Thoracic aorta (tissue), 2 donors: Measurements from ENCODE around the gene ACTR1A. TPM values are rescaled to one million over a fixed set of nuclear protein-coding genes. Genes with fewer than 3 reads are reported as not detected.

ENCODE experiments used
- ATAC-seq: fragments of 150-250 bp; one replicate; pipeline ENCODE4 v1.8.0; 2017; ENCODE audit warnings: low read depth; ENCODE audit not compliant: insufficient number of reproducible peaks, low FRiP score
- DNase-seq: peaks from one replicate; pipeline ENCODE4 v3.0.0-alpha.2; 2020; ENCODE audit warnings: low spot score
- H3K27ac ChIP-seq, 2 donors: fragments of 200-600 bp; sonication (generic); 1 replicate in 1 of 2; 2 replicates in 1 of 2; pipeline ENCODE4 v1.5.1; 2016; ENCODE audit warnings: mild to moderate bottlenecking in 2 of 2, moderate library complexity in 2 of 2
- H3K27me3 ChIP-seq: fragments of 200-600 bp; sonication (generic); replicated peaks from 2 replicates; pipeline ENCODE4 v1.6.0; 2016; ENCODE audit warnings: mild to moderate bottlenecking; ENCODE audit not compliant: insufficient read depth
- H3K36me3 ChIP-seq: fragments of 200-600 bp; sonication (generic); one replicate; pipeline ENCODE4 v1.5.1; 2016
- H3K4me1 ChIP-seq, 2 donors: fragments of 200-600 bp; sonication (generic); 1 replicate in 1 of 2; 2 replicates in 1 of 2; pipeline versions ENCODE4 v1.5.1 to v1.6.0; 2016; ENCODE audit warnings: low read depth in 2 of 2, mild to moderate bottlenecking in 1 of 2; ENCODE audit not compliant: control insufficient read depth in 1 of 2
- H3K4me3 ChIP-seq: fragments of 200-600 bp; sonication (generic); 2 replicates; pipeline ENCODE4 v1.5.1; 2016; ENCODE audit warnings: mild to moderate bottlenecking
- H3K9me3 ChIP-seq: fragments of 200-600 bp; sonication (generic); 2 replicates; pipeline ENCODE4 v1.5.1; 2016
- CTCF ChIP-seq: fragments of 200-600 bp; sonication (generic); IDR thresholded peaks from one replicate; pipeline ENCODE4 v1.5.1; 2019; ENCODE audit warnings: antibody characterized with exemption
- total RNA-seq, 2 donors: library from RNA; depleted of rRNA; stranded (reverse); fragments of >200 nt; gene quantifications; one replicate each; pipeline versions ENCODE4 v1.1.0 to v1.2.3, GENCODE V29; 2016

The ACTR1A gene
- total RNA-seq, 2 donors from 2014 or later: 98.0 to 116 TPM

DNA sequence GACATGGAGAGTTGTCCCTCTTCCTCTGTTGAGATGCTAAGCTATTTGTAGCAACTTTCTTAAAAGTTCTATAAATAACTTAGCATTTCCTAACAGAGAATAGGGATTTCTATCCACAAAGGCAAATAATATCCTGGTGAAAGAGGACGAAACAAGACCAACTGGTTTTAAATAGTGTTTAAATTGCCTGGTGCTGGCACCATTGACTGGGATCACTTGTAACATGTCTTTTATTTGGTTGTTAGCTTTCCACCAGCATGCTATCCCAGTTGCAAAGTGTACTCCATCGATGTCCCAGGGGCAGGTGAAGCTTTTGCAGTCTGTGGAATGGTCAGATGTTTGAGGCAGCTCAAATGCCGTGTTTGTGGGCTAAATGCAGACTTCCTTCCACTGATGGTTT lies 5.0 kb upstream of the ACTR1A start:
- TF ChIP-seq CTCF: no peak

DNA sequence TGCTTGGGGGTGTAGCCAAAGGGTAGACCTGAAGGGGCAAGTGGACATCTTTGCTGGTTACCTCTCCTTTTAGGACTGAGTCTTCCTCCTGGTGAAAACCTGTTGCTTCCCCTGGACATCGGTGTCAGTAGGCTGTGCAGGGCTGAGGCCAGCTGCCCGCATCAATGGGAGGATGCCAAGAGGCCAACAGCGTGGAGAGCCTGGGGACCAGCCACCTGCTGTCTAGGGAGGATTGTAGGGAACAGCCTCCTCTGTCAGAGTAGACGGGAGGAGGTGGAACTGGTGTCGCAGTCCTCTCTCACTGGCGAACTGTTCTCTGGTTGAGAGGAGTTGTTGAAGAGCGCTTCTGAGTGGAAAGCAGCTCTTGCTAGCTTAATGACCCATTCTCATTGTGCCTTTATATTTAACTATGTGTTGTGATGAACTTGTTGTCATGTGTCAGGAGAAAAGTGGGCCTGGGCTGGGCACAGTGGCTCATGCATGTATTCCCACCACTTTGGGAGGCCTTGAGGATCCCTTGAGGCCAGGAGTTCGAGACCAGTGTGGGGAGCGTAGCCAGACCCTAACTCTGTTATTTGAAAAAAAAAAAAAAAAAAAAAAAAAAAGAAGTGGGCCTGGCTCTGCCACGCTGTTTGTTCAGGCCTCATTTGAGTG lies 3.1 kb upstream of the ACTR1A start:
- no peak for TF ChIP-seq CTCF
- DNase-seq (no peak), ATAC-seq (no peak)
- H3K4me3 ChIP-seq: peak overlapping the region; percentile 93
- no peaks in the 10 kb centered on the region for H3K27me3 ChIP-seq
- peaks cover 24 to 38% of the 10 kb centered on the region in 2 donors for H3K4me1 ChIP-seq
- H3K9me3 ChIP-seq: no peaks in the 10 kb centered on the region
- peaks cover 9% of the 10 kb centered on the region for H3K36me3 ChIP-seq
- H3K27ac ChIP-seq: no peak overlapping the region

More for the DNA sequence above, 5.0 kb upstream of the ACTR1A start:
- Histone ChIP-seq H3K9me3 (no peaks in the 10 kb centered on the region), H3K4me1 (peaks cover 19 to 29% of the 10 kb centered on the region in 2 donors), H3K27me3 (no peaks in the 10 kb centered on the region), H3K27ac (no peak overlapping the region), H3K36me3 (peaks cover 13% of the 10 kb centered on the region), H3K4me3 (no peak overlapping the region)
- DNase-seq (no peak), ATAC-seq (no peak)

DNA sequence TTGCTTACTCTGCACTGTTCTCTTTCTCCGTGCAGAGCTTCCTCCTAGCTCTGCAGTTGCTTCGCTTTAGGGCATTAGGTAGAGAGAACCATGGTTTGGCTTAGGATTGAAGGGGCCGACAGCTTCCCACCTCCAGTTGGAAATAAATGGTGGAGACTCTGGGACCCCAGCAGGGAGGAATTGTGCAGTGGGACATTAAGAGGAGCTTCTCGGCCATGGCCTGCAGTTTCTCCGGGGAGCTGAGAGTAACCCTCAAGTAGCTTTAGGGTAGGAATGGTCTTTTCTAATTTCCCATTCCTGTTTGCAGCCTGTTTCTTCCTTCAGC lies 2.4 kb upstream of the ACTR1A start:
- H3K9me3 ChIP-seq: no peaks in the 10 kb centered on the region
- ATAC-seq (no peak), DNase-seq (no peak)
- H3K4me3 ChIP-seq: peak overlapping the region; percentile 93
- peak overlapping the region; percentile 55 to 68 for H3K27ac ChIP-seq
- H3K4me1 ChIP-seq: peaks cover 25 to 40% of the 10 kb centered on the region in 2 donors
- H3K27me3 ChIP-seq: no peaks in the 10 kb centered on the region
- peaks cover 9% of the 10 kb centered on the region for H3K36me3 ChIP-seq
- TF ChIP-seq CTCF: no peak

DNA sequence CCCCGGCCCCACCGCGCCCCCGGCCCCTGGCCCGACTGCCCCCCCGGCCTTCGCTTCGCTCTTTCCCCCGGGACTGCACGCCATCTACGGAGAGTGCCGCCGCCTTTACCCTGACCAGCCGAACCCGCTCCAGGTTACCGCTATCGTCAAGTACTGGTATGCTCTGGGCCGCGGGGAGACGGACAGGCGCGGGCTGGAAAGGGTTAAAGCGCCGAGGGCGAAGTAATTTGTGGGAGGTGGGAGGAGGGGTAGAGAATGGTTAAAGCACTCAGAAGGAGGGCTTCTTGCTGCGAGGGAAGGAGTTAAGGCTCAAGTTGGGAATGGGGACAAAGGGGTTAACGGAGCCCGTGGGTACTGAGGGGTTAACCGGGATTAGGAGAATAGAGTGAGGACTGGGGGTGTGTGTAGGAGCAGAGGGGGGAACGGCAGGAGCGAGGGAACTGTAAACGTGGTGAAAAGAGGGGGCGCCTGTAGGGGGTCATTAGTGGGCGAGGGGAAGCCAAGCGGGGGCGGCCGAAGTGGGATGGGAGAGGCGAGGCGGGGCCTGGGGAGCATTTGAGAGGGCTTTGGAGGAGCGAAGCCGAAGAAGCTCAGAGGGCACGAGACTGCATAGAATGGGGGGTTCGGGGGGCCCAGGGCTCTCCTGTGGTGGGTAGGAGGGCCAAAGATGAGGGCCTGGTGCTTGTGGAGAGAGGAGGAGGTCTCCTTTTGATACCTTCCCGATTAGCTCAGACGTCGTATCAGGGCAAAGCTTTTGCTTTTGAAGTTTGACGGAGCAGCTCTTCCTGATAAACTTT lies 1.9 kb upstream of the ACTR1A start:
- H3K27ac ChIP-seq: peak overlapping the region; percentile 55 to 68
- no peak for TF ChIP-seq CTCF
- DNase-seq (no peak), ATAC-seq (no peak)
- H3K9me3 ChIP-seq: no peaks in the 10 kb centered on the region
- peaks cover 4% of the 10 kb centered on the region for H3K36me3 ChIP-seq
- no peaks in the 10 kb centered on the region for H3K27me3 ChIP-seq
- peaks cover 26 to 41% of the 10 kb centered on the region in 2 donors for H3K4me1 ChIP-seq
- H3K4me3 ChIP-seq: peak overlapping the region; percentile 93

DNA sequence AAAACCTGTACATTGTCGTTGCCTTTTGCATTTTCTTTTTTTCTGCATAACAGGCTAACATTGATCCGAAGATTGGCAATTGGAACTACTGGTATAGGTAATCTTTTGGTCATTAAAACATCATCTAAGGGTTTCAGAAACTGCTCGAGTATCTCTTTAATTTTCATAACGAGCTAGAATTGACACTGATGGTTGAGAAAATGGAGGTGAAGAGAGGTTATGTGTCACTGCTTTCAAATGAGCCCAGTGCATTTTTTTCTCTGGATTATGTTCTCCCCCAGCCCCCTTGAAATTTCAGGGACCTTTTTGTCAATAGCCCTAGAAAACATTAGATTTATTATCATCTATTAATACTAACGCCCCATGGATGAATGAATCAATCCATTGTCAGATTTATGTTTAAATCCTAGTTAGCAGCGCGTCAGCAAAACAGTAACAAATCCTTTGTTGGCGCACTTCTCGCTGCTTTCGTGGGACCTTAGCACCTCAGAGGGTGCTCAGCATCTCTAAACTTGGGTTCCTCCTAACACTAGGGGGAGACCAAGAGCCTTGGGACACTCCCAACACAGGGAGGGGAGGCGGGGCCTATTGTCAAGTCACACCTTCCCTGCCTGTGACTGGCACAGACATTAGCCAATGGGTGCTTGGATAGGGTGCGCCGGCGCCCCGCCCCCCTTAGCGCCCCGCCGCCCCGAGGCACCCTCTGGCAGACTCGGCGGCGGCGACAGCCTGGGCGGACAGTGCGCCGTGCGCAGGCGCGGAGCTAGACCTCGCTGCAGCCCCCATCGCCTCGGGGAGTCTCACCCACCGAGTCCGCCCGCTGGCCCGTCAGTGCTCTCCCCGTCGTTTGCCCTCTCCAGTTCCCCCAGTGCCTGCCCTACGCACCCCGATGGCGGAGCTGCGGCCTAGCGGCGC lies 1.0 kb upstream of the ACTR1A start, which contains the start of gene SUFU:
SUFU (plus strand) TSS at position 709 of the 915 bp plus-strand sequence; CDS start at position 890, 181 bp downstream.
- peak within 1 kb of the TSS; percentile 93 for H3K4me3 ChIP-seq
- ATAC-seq (peak; percentile 80), DNase-seq (peak; percentile 96)
- peak; percentile 91 for TF ChIP-seq CTCF
- no peaks in the 10 kb centered on the region for H3K27me3 ChIP-seq
- H3K4me1 ChIP-seq: peaks cover 25 to 49% of the 10 kb centered on the region in 2 donors
- no peaks in the 10 kb centered on the region for H3K36me3 ChIP-seq
- no peaks in the 10 kb centered on the region for H3K9me3 ChIP-seq
- peak within 1 kb of the TSS; percentile 55 to 90 for H3K27ac ChIP-seq
